ENCODE measurements around the gene MROH2A.

The MROH2A gene

DNA sequence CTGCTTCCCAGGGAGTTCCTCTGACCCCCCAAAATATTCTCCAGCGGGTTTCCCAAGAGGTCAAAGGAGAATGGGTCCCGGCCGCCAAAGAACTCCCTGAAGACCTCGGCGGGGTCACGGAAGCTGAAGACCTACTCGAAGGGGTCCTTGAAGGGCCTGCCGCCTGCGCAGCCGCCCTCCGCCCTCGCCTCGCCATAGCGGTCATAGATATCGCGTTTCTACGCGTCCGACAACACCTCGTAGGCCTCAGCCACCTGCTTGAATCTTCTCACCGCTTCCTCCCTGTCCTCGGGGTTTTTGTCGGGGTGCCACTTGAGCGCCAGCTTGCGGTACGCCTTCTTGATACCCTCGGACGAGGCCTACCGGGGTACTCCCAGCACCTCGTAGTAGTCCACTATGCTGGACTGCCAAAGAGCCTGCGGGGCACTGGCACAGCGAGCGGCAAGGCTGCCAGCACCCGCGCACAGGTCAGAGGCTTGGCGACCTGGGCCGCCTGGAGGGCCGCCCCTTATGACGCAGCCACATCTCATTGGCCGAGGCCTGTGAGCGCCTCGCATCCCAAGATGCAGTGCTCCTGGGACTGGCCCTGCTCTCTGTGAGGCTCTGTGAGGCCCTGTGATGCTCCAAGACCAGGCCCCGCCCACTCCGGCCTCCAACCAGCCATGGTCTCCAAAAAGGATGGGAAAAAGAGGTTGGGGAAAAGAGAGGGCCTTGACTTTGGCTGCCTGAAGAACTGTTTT lies 23.1 kb upstream of the MROH2A start:
- no peaks in the 10 kb centered on the region for H3K36me3 ChIP-seq
- no peak for TF ChIP-seq CTCF (IDR thresholded peaks at IDR 0.05)
- no peaks in the 10 kb centered on the region for H3K4me1 ChIP-seq
- H3K27me3 ChIP-seq, result no peaks in the 10 kb centered on the region
- H3K27ac ChIP-seq, result no peak overlapping the region
- H3K9me3 ChIP-seq, result no peaks in the 10 kb centered on the region
- no peak overlapping the region for H3K4me3 ChIP-seq
- intact Hi-C loops (cut with DNase I; ENCODE audit: low total_unique reads), result no loop called here
- DNase-seq, result no peak

DNA sequence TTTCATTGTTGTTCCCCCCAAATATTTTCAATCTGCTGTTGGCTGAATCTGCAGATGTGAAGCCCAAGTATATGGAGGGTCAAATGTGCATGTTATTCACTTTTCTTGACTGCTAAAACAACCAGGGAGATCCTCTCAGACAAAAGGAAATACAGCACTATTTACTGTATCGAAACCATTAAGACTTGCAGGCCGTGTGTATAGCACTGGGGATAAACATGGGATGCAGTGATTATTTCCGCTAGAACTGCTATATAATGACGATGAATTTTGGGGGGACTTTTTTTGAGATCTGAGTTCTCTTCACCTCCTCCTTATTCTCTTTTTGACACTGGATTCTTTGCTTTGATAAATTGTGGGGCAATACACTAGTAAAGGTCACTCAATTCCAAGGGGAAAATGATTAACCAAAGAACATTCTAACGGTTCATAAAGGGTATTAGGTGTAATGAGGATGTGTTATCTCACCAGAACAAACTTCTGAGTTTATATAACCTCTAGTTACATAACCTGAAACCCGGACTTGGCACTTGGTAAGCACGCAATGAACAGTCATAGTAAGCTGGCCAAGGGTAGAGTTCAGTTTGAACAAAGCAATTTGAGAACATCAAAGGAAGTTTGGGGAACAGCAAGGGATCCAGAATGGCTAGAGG lies 21.6 kb upstream of the MROH2A start:
- no peaks in the 10 kb centered on the region for H3K9me3 ChIP-seq
- no peak overlapping the region for H3K4me3 ChIP-seq
- no peaks in the 10 kb centered on the region for H3K4me1 ChIP-seq
- no peak for DNase-seq
- intact Hi-C loops (cut with DNase I; ENCODE audit: low total_unique reads), result no loop called here
- H3K36me3 ChIP-seq, result no peaks in the 10 kb centered on the region
- no peaks in the 10 kb centered on the region for H3K27me3 ChIP-seq
- no peak overlapping the region for H3K27ac ChIP-seq
- TF ChIP-seq CTCF (IDR thresholded peaks at IDR 0.05), result no peak

- H3K36me3 ChIP-seq, result no peaks in the 10 kb centered on the region
These were observed 20.0 kb upstream of the MROH2A start for GRCh38 chr2:233758141-233758540.

GRCh38 chr2:233758849-233759248 lies 19.3 kb upstream of the MROH2A start:
- Histone ChIP-seq H3K27me3 (no peaks in the 10 kb centered on the region), H3K9me3 (no peaks in the 10 kb centered on the region), H3K4me1 (no peaks in the 10 kb centered on the region), H3K4me3 (no peak overlapping the region), H3K27ac (no peak overlapping the region), H3K36me3 (no peaks in the 10 kb centered on the region)
- no peak for DNase-seq
- intact Hi-C loops (cut with DNase I; ENCODE audit: low total_unique reads), result no loop called here
- TF ChIP-seq CTCF (IDR thresholded peaks at IDR 0.05), result no peak

More at GRCh38 chr2:233758141-233758540, 20.0 kb upstream of the MROH2A start:
- H3K4me1 ChIP-seq, result no peaks in the 10 kb centered on the region
- DNase-seq, result no peak
- no peak overlapping the region for H3K4me3 ChIP-seq
- H3K9me3 ChIP-seq, result no peaks in the 10 kb centered on the region
- no peak for TF ChIP-seq CTCF (IDR thresholded peaks at IDR 0.05)
- H3K27ac ChIP-seq, result no peak overlapping the region
- intact Hi-C loops (cut with DNase I; ENCODE audit: low total_unique reads), result no loop called here
- H3K27me3 ChIP-seq, result no peaks in the 10 kb centered on the region

DNA sequence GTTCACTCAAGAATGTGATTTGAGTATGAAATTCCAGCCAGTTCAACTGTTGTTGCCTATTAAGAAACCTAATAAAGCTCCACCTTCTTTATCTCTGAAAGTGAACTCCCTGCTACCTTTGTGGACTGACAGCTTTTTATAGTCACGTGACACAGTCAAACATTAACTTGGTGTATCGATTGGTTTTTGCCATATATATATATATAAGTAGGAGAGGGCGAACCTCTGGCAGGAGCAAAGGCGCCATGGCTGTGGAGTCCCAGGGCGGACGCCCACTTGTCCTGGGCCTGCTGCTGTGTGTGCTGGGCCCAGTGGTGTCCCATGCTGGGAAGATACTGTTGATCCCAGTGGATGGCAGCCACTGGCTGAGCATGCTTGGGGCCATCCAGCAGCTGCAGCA lies 18.1 kb upstream of the MROH2A start, which contains the start of gene UGT1A1:
Gene UGT1A1 (plus strand): TSS at position 228 of the 400 bp plus-strand sequence. CDS start 18 bp downstream, at position 246.
- no peaks in the 10 kb centered on the region for H3K9me3 ChIP-seq
- no peak within 1 kb of the TSS for H3K27ac ChIP-seq
- no peaks in the 10 kb centered on the region for H3K27me3 ChIP-seq
- DNase-seq, result no peak
- no peaks in the 10 kb centered on the region for H3K4me1 ChIP-seq
- no peak for TF ChIP-seq CTCF (IDR thresholded peaks at IDR 0.05)
- H3K36me3 ChIP-seq, result no peaks in the 10 kb centered on the region
- intact Hi-C loops (cut with DNase I; ENCODE audit: low total_unique reads), result no loop called here
- H3K4me3 ChIP-seq, result no peak within 1 kb of the TSS

Data from tibial artery (tissue), 4 donors.